ENCODE results near the gene ACYP1.
"Not testable (repeated sequence)": the region's sequence is repeated elsewhere in the genome, so short reads cannot be mapped to it uniquely, and the experiment has no call there.

Gene ACYP1

GRCh38 chr14:75069121-75069810 is 5.4 kb upstream of the ACYP1 start, which contains the start of gene ZC2HC1C:
Gene ZC2HC1C, plus strand, starts transcription at chr14:75069641. Its CDS starts 933 bp downstream, at chr14:75070574.
- intact Hi-C loops (cut with DNase I) = loop anchor here (2.0 kb wide), 1 partner anchor 66 kb away; the partner anchor contains the start of gene EIF2B2

GRCh38 chr14:75068294-75069120 is 4.7 kb upstream of the ACYP1 start:
- no peak for DNase-seq
- intact Hi-C loops (cut with DNase I) = loop anchor here (2.0 kb wide), 1 partner anchor 66 kb away; the partner anchor contains the start of gene EIF2B2

More at GRCh38 chr14:75069121-75069810, 5.4 kb upstream of the ACYP1 start, which contains the start of gene ZC2HC1C:
- peak; percentile 91 to 99 (median 96) for DNase-seq

DNA sequence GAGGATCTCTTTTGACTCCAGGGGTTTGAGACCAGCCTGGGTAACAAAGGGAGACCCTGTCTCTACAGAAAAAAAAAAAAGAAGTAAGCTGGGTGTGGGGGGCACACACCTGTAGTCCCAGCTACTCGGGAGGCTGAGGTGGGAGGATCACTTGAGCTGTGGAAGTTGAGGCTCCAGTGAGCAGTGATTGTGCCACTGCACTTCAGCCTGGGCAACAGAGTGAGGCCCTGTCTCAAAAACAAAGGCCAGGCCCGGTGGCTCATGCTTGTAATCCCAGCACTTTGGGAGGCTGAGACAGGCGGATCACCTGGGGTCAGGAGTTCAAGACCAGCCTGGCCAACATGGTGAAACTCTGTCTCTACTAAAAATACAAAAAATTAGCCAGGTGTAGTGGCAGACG is 3.9 kb upstream of the ACYP1 start:
- DNase-seq = not testable (repeated sequence)
- intact Hi-C loops (cut with DNase I) = loop anchor here (2.0 kb wide), 1 partner anchor 65 kb away; the partner anchor contains the start of gene EIF2B2

DNA sequence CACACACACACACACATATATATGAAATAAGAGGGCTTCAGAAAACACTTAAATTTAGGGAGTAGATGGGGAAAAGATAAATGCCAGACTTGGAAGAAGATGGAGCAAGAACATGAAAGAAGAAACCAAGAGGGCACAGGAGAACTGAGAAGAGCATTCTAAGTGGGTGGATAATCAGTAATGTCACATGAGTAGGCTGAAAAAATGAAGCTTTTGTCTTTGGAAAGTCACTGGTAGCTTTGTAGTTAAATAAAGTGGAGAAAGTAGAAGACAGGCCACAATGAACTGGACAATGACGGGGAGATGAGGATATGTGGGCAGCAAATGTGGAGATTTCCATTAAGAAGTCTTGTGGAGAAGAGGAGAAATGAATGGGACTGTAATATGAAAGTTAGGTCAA is 3.4 kb upstream of the ACYP1 start:
- DNase-seq = no peak
- intact Hi-C loops (cut with DNase I) = no loop called here

- intact Hi-C loops (cut with DNase I) = no loop called here
- no peak for DNase-seq
Observed at GRCh38 chr14:75066691-75067090, 2.9 kb upstream of the ACYP1 start.

DNA sequence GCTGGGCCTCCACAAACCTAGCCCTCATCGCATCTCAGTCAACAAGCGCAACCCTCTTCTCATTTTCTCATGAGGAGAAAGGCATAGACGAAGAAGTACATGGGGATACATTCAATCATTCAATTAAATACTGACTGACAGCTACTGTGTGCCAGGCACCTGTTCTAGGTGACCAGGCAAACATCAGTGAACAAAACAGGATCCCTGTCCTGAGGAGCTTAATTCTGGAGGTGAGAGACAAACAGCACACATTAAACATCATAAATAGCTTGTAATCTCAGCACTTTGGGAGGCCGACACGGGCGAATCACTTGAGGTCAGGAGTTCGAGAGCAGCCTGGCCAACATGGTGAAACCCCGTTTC is 362 bp upstream of the ACYP1 start:
- intact Hi-C loops (cut with DNase I) = no loop called here
- DNase-seq = no peak

- no peak for DNase-seq
- intact Hi-C loops (cut with DNase I) = no loop called here
Observed at GRCh38 chr14:75063013-75063412, 811 bp downstream of the ACYP1 start.

DNA sequence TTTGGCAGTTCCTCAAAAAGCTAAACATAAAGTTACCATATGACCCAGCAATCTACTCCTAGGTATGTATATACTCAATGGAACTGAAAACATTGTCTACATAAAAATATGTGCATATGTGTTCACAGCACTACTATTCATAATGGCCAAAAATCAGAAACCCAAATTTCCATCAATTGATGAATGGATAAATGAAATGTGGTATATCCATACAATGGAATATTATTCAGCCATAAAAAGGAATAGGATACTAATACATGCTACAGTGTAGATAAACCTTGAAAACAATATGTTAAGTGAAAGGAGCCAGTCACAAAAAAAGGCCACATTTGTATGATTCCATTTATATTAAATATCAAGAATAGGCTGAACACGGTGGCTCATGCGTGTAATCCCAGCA is 3.4 kb downstream of the ACYP1 start:
- DNase-seq = no peak
- intact Hi-C loops (cut with DNase I) = no loop called here

GRCh38 chr14:75059642-75060041 is 4.2 kb downstream of the ACYP1 start:
- intact Hi-C loops (cut with DNase I) = no loop called here
- no peak for DNase-seq

DNA sequence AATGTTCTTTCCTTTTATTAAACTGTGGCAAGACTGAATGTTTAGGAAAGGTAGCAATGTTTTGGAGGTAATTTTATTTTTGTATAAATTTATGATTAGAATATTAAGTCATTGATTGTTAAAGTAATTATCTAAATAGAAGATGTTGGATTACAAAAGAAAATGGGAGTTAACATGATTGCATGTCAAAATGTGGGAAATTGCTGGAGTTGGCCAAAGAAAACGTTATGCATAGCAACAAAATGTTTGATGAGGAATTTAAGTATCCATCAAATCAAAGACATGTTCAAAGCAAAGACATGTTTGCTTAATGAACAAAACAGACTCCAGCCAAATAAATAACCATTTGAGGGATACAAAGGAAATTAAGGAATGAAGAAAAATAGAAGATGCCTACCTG is 9.4 kb downstream of the ACYP1 start:
- intact Hi-C loops (cut with DNase I) = no loop called here

GRCh38 chr14:75053396-75054291 is 10.2 kb downstream of the ACYP1 start:
- no peak for DNase-seq
- intact Hi-C loops (cut with DNase I) = no loop called here

More for the DNA sequence above, 9.4 kb downstream of the ACYP1 start:
- DNase-seq = no peak

DNA sequence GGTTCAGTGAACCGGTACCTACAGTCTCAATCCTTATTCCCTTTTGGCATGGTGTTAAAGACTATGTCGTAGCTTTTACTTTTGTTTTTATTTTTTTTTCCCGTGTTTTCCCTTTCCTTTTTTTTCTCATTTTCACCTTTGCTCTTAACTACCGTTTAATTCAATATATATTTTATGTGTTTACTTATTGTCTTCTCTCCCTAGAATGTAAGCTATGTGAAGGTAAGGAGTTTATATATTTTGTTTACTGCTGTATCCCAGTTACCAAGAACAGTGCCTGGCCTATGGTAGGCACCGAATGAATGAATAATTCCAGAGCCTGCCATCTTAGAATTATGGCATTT is 12.3 kb downstream of the ACYP1 start:
- intact Hi-C loops (cut with DNase I) = no loop called here
- no peak for DNase-seq

GRCh38 chr14:75050852-75051555 is 12.8 kb downstream of the ACYP1 start, which contains the start of gene MLH3:
Gene MLH3, minus strand, starts transcription at chr14:75051467. Its CDS starts 1,812 bp downstream, at chr14:75049655.
- DNase-seq = peak; percentile 73 to 97 (median 82)
- intact Hi-C loops (cut with DNase I) = no loop called here

DNA sequence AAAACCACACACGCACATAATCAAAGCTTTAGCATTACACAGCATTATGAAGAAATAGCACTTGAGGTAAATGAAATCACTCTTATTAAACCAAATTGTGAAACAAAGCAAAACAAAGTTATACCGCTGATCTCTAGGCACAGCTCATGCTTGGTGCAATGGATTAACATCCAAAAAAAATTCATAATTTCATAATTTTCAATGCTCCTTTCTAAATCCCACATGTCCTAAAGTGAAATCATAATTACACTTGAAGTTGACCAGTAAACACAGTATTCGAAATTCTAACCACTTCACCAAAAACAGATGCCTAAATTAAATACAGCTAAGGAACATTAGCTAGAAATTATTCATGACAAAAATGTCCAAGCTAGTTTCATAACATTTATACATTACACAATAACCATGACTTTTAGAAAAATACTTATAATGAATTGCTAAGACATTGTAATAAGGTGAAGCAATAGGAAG is 14.1 kb downstream of the ACYP1 start:
- intact Hi-C loops (cut with DNase I) = no loop called here
- DNase-seq = no peak

- no peak for DNase-seq
Observed at GRCh38 chr14:75049136-75049535, 14.7 kb downstream of the ACYP1 start.

GRCh38 chr14:75048101-75048500 is 15.7 kb downstream of the ACYP1 start:
- intact Hi-C loops (cut with DNase I) = no loop called here

More at GRCh38 chr14:75049136-75049535, 14.7 kb downstream of the ACYP1 start:
- intact Hi-C loops (cut with DNase I) = no loop called here

GRCh38 chr14:75047506-75047905 is 16.3 kb downstream of the ACYP1 start:
- no peak for DNase-seq
- intact Hi-C loops (cut with DNase I) = no loop called here

More at GRCh38 chr14:75048101-75048500, 15.7 kb downstream of the ACYP1 start:
- no peak for DNase-seq

- intact Hi-C loops (cut with DNase I) = no loop called here
Observed at GRCh38 chr14:75046899-75047298, 16.9 kb downstream of the ACYP1 start.

DNA sequence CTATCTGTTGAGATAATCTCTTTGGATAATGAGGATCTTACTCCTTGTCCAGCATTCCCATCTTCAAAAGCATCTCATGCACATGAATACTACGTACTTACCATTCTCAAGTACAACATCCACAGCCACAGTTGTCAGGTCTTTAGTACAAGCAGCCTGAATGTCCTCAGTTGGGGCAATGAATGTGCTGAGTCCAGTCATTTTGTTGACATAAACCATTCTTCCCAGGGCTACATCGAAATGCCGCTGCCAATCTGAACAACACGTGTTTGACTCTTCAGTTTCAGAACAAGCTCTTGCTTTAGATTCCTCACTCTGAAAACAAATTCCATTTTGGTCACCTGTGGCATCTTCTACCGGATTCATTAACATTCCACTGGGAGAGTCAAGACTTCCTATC is 17.5 kb downstream of the ACYP1 start:
- intact Hi-C loops (cut with DNase I) = no loop called here
- no peak for DNase-seq

More at GRCh38 chr14:75046899-75047298, 16.9 kb downstream of the ACYP1 start:
- no peak for DNase-seq

DNA sequence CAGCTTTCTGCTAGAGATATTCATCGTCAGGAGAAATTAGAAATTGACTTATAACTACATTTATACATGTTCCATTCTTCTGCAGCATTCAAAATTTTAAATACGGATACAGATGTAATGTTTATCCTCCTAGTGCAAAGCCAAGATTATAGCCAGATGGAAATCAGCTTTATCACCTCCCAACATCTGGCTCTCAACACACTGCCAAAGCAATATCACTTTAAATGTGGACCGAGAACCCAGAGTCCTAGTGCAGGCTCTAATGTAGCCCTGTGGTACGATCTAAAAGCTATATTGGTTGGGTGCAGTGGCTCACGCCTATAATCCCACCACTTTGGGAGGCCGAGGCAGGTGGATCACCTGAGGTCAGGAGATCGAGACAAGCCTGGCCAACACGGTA is 19.1 kb downstream of the ACYP1 start:
- DNase-seq = no peak
- intact Hi-C loops (cut with DNase I) = no loop called here
